Colon (tissue), 2 donors: ENCODE results near the gene BRAT1.
"Not testable (repeated sequence)": the region's sequence is repeated elsewhere in the genome, so short reads cannot be mapped to it uniquely, and the experiment has no call there.

ENCODE experiments used
- FAIRE-seq: peaks from 2 replicates; lab custom pipeline; 2012; peaks lifted over from hg19 to GRCh38; lab: Jason Lieb, UNC
- donor health status: control.
- donor health status: control.

Gene BRAT1

DNA sequence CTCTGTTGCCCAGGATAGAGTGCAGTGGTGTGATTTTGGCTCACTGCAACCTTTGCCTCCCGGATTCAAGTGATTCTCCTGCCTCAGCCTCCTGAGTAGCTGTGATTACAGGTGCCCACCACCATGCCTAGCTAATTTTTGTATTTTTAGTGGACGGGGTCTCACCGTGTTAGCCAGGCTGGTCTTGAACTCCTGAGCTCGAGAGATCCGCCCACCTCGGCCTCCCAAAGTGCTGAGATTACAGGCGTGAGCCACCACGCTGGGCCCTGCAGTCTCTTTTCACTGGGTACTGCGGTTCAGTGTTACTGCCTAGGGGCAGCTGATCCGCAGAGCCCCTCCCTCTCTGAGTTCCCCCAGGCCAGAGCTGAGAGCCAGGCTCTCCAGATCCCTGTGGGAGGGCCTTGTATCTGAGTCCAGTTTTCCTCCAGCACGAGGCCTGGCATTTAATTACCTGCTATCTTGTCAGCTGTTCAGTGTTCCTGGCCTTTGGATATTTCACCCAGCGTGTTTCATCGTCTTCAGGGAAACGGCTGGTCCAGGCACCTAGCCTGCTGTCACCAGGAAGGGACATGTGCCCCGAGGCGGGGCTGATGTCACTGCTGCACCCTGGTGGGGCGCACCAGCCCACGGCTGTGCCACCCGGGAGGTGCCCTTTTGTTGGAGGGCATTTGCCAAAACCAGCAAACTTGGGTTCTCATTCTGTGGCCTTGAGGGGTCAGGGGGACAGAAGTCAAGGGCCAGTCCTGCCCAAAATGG, 19.3 kb downstream of the BRAT1 start:
- not testable (repeated sequence) for FAIRE-seq

GRCh38 chr7:2534214-2534613, 21.1 kb downstream of the BRAT1 start:
- not testable (repeated sequence) for FAIRE-seq

GRCh38 chr7:2533566-2533965, 21.8 kb downstream of the BRAT1 start:
- not testable (repeated sequence) for FAIRE-seq

- not testable (repeated sequence) for FAIRE-seq
Observed at GRCh38 chr7:2532816-2533215, 22.5 kb downstream of the BRAT1 start.

GRCh38 chr7:2532199-2532772, 23.0 kb downstream of the BRAT1 start:
- FAIRE-seq = not testable (repeated sequence)

- not testable (repeated sequence) for FAIRE-seq
Observed at GRCh38 chr7:2531796-2532110, 23.6 kb downstream of the BRAT1 start.

DNA sequence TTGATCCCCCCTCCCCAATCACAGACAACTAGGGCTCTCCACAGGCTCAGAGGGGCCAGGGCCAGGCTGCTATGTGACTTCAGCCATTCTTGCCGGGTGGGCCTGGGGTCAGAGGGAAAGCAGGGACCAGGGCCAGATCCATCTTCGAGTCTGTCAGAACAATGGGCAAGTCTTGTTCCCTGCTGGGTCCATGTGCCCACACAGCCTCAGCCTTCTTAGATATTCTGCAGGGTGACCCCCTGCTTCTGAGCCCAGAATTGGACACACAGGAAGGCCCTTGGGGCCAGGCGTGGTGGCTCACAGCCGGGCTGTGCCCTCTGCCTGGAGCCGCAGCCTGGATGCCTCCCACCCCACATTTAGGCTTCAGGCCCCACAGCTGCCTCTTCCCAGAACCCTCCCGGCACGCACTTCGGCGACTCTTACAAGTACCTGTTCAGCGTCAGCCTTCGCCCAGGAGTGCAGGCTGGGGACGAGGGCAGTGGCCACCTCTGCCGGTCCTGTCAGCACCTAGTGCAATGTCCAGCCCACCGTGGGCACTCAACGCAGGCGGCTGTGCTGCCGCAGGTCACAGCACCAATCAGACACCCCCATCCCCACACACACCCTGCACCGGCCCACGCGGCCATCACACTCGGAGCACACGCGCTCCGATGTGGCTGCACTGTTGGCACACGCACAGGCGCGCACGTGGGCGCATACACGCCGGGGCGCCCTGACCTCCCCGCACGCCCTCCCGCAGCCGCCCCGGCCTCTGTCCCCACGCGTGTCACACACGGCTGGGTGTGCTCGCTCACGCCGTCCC, 24.1 kb downstream of the BRAT1 start:
- FAIRE-seq = not testable (repeated sequence)

GRCh38 chr7:2530071-2530987, 25.0 kb downstream of the BRAT1 start:
- no peak for FAIRE-seq

DNA sequence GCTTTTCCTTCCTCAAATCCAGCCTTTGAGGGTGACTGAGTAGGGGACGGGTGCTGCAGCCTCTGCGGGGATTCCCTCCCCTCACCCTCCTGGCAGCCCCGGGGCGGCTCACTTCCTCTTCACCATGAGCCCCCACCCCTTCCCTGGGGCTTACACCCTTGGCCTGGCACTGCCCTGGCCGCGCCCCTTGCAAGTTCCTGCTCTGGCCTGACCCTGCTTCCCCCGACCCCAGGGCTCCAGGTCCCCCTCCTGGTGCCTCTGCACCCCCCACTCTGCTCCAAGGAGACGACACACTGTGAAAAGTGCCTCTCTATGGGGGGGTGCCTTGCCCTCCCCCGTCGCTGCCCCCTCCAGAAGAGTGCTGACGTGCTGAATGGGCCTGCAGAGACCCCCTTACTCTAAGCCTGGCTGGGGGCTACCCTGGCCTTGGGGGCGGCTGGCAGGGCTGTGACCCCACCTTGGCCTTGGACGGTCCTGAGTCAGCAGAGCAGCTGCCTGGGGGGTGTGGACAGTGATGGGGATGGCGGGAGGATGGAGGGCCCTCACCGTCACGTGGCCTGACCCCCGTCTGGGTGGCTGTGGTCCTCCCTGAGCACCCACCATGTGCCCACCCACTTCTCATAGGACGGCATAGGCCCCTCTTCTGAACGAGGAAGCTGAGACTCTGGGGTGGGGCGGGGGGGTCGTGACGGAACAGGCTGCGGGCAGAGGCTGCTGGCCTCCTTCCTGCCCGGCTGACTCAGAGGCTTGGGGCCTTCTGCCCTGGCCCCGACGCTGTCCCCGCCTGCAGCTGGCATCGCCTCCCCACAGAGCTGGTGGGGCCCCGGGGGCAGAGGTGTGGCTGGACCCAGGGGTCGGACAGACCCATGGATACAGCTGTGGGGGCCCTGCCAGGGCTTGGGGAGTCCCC, 25.9 kb downstream of the BRAT1 start:
- FAIRE-seq = no peak

DNA sequence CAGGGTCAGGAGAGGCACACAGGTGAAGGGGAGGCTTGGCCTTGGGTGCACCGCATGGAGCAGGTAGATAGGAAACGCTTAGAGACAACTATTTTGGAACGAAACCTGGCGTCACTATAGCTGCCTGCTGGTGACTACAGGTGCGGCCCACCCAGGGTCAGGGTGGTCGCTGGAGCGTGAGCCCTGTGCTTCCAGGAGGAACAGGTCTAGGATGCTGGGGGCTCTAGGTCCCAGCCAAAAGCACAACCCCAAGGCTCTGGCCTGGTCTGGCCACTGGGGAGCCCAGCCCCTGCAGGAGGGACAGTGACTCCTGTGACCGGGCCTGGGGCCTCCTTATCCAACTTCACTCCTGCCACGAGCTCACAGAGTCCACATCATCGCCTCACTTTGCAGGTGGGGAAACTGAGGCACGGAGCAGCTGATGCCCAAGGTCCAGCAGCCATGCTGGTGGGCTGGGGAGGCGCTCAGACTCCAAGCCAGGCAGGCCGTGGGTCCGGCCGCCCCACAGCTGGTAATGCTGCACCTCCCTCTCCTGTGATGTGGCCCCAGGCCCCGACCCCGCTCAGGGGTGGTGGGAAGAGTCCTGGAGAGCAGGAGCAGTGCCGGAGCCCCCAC, 26.7 kb downstream of the BRAT1 start:
- no peak for FAIRE-seq

- FAIRE-seq = no peak
Observed at GRCh38 chr7:2527505-2528467, 27.5 kb downstream of the BRAT1 start.

DNA sequence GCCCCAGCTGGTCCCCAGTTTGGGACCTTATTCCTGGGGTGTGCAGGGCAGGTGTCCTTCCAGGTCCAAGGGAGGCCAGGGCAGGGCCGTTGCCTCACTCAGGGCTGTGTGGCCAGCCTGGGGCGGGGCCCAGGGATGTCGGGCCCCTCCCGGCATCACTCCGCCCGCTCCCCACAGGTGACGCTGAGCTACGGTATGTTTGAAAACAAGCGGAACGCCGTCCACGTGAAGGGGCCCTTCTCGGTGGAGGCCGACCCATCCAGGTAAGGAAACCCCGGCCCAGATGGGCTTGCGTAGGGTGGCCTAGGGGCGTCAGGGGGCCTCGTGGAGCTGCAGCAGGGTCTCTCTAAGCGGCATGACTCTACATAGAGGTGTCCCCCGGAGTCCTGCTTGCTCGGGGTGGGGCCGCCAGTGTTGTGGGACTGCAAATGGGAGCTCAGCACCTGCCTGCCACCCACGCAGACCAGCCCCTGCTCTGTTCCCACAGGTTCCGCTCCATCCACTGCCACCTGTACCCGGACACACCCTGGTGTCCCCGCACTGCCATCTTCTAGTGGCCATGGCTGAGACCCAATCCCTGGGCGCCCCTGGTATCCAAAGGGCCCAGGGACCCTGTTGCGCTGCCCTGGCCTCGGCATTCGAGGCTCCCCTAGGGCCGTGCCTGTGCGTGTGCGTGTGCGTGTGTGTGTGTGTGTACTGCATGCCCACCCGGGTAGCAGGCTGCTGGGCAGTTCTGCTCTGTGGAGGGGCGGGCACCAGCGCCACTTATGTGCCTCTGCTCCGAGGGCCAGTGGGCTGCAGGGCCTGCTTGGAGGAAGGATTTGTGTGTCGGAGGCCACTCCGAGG, 28.4 kb downstream of the BRAT1 start:
- FAIRE-seq = no peak

DNA sequence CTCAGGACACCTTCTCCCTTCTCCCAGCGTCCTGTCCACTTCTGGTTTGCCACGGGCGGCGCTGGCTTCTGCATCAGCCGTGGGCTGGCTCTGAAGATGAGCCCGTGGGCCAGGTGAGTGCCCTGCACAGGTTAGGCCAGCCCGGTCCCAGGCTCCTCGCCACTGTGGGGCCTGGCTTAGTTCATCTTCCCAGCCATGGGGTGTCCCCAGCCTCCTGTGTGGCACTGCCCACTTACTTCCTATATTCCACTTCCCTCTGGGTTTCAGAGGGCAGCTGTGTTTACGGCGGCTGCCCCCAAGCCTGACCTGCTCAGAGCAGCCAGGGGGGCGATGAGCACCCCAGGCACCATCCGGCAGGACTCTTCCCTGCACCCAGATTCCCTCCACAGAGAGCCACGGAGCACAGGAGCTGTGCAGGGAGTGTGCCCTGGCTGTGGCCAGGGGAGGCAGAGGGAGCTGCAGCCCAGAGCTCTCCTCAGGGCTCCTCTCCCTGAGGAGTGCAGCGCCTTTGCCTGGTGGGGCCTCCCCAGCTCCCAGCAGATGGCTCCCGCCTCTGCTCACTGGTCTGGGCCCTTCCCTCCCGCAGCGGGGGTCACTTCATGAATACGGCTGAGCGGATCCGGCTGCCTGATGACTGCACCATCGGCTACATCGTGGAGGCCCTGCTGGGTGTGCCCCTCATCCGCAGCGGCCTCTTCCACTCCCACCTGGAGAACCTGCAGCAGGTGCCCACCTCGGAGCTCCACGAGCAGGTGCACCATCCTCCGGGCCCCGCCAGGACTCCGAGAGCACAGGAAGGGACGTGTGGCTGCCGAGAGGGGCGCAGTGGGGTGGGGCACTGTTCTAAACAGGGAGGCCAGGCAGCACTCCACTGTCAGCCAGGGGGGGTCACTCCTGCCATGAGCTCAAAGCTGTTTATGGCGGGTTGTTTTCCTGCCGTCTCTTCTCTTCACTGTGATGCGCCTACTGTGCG, 29.4 kb downstream of the BRAT1 start:
- no peak for FAIRE-seq

- no peak for FAIRE-seq
Observed at GRCh38 chr7:2524808-2525657, 30.3 kb downstream of the BRAT1 start.

- no peak for FAIRE-seq
Observed at GRCh38 chr7:2523941-2524807, 31.1 kb downstream of the BRAT1 start.
